BLaER1 treated with 17β-estradiol and CSF1 and Interleukin-3, amounts not matched to agents 10 nM and 100 nM (cell line): ENCODE results near the gene TAS2R3.
"Not testable (repeated sequence)": the region's sequence is repeated elsewhere in the genome, so short reads cannot be mapped to it uniquely, and the experiment has no call there.

Experiments
- H3K27ac ChIP-seq, 11 experiments: shearing (Covaris generic); formaldehyde crosslinking; 2 replicates each; pipeline ENCODE4 v1.8.1; 2022
- H3K27me3 ChIP-seq, 11 experiments: shearing (Covaris generic); formaldehyde crosslinking; 2 replicates each; pipeline ENCODE4 v1.8.1; 2022
- H3K36me3 ChIP-seq, 11 experiments: shearing (Covaris generic); formaldehyde crosslinking; 2 replicates each; pipeline ENCODE4 v1.8.1; 2022
- H3K4me1 ChIP-seq, 10 experiments: shearing (Covaris generic); formaldehyde crosslinking; 2 replicates each; pipeline ENCODE4 v1.8.1; 2022
- H3K4me2 ChIP-seq, 11 experiments: shearing (Covaris generic); formaldehyde crosslinking; 2 replicates each; pipeline ENCODE4 v1.8.1; 2022
- H3K4me3 ChIP-seq, 10 experiments: shearing (Covaris generic); formaldehyde crosslinking; 2 replicates each; pipeline ENCODE4 v1.8.1; 2022
- H3K9ac ChIP-seq, 11 experiments: shearing (Covaris generic); formaldehyde crosslinking; 2 replicates each; pipeline ENCODE4 v1.8.1; 2022
- H3K9me3 ChIP-seq, 11 experiments: shearing (Covaris generic); formaldehyde crosslinking; replicated peaks in 1 of 11; 2 replicates each; pipeline ENCODE4 v1.8.1; 2022
- H4K20me1 ChIP-seq, 11 experiments: shearing (Covaris generic); formaldehyde crosslinking; 2 replicates each; pipeline ENCODE4 v1.8.1; 2022
- Cebpa-rat ChIP-seq, 11 experiments: shearing (Covaris generic); IDR thresholded peaks; 2 replicates each; pipeline ENCODE4 v1.8.1; 2022

TAS2R3 gene

DNA sequence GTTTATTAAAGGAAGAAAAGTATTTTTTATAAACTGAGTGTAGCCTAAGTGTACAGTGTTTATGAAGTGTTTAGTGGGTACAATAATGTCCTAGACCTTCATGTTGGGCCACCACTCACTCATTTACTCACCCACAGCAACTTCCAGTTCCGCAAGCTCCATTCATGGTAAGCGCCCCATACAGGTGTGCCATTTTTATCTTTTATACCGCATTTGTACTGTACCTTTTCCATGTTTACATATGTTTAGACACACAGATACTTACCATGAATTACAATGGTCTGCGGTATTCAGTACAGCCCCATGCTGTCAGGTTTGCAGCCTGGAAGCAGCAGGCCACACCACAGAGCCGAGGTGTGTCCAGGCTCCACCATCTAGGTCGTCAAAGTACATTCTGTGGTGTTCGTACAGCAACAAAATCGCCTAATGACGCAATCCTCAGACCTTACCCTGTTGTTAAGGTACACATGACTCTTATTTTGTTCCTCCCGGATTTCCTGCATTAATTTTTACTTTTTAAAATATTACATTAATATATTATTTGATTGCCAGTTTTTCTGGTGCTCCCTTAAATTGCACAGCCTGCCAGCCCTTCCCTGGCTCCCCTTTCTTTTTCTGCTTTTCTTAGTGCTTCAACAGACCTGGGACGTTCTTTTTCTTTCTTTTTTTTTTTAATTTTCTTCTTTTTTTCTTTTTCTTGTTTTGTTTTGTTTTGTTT, 26.6 kb upstream of the TAS2R3 start:
- H3K27me3 ChIP-seq, result no peaks in the 10 kb centered on the region
- peaks cover 19 to 36% (median 27%) of the 10 kb centered on the region in 10 experiments for H3K4me1 ChIP-seq
- H3K9me3 ChIP-seq, result no peaks in the 10 kb centered on the region
- H4K20me1 ChIP-seq, result peaks cover 0 to 23% (median 0%) of the 10 kb centered on the region in 11 experiments; a peak in 5 of 22 replicates
- TF ChIP-seq Cebpa-rat (IDR thresholded peaks at IDR 0.05), result peak in 3 of 11 experiments; percentile 8 to 30 (median 16); a peak in 3 of 22 replicates
- H3K4me3 ChIP-seq, result peak overlapping the region; percentile 67 to 92 (median 82)
- peak overlapping the region; percentile 74 to 96 (median 87) for H3K4me2 ChIP-seq
- peaks cover 28 to 33% (median 31%) of the 10 kb centered on the region in 11 experiments for H3K36me3 ChIP-seq
- peak overlapping the region; percentile 82 to 93 (median 88) for H3K9ac ChIP-seq
- peak overlapping the region; percentile 61 to 94 (median 90) for H3K27ac ChIP-seq

GRCh38 chr7:141737836-141738591, 25.9 kb upstream of the TAS2R3 start, which contains the start of gene SSBP1:
Gene SSBP1, plus strand, starts transcription at chr7:141738358. Its CDS starts 809 bp downstream, at chr7:141739167.
- no peak for TF ChIP-seq Cebpa-rat (IDR thresholded peaks at IDR 0.05)
- peaks cover 19 to 36% (median 27%) of the 10 kb centered on the region in 10 experiments for H3K4me1 ChIP-seq
- peak within 1 kb of the TSS; percentile 61 to 94 (median 90) for H3K27ac ChIP-seq
- H3K4me2 ChIP-seq, result peak within 1 kb of the TSS; percentile 81 to 96 (median 90)
- no peaks in the 10 kb centered on the region for H3K27me3 ChIP-seq
- H4K20me1 ChIP-seq, result peaks cover 0 to 31% (median 0%) of the 10 kb centered on the region in 11 experiments; a peak in 6 of 22 replicates
- peaks cover 35 to 40% (median 38%) of the 10 kb centered on the region in 11 experiments for H3K36me3 ChIP-seq
- no peaks in the 10 kb centered on the region for H3K9me3 ChIP-seq
- peak within 1 kb of the TSS; percentile 82 to 93 (median 88) for H3K9ac ChIP-seq
- peak within 1 kb of the TSS; percentile 67 to 92 (median 82) for H3K4me3 ChIP-seq

- TF ChIP-seq Cebpa-rat (IDR thresholded peaks at IDR 0.05), result no peak
- Histone ChIP-seq H3K4me3 (peak overlapping the region; percentile 67 to 92 (median 82)), H3K36me3 (peaks cover 41 to 46% (median 44%) of the 10 kb centered on the region in 11 experiments), H4K20me1 (peaks cover 0 to 36% (median 4%) of the 10 kb centered on the region in 11 experiments; a peak in 6 of 22 replicates), H3K4me1 (peaks cover 19 to 36% (median 27%) of the 10 kb centered on the region in 10 experiments), H3K9ac (peak overlapping the region; percentile 74 to 93 (median 88)), H3K4me2 (peak overlapping the region; percentile 81 to 94 (median 84)), H3K27ac (peak overlapping the region; percentile 61 to 94 (median 90)), H3K27me3 (no peaks in the 10 kb centered on the region), H3K9me3 (no peaks in the 10 kb centered on the region)
Measured at GRCh38 chr7:141738592-141739013, 25.3 kb upstream of the TAS2R3 start.

- Histone ChIP-seq H3K4me2 (peak overlapping the region; percentile 81 to 94 (median 84)), H3K9me3 (no peaks in the 10 kb centered on the region), H3K36me3 (peaks cover 48 to 52% (median 51%) of the 10 kb centered on the region in 11 experiments), H3K4me1 (peaks cover 19 to 36% (median 27%) of the 10 kb centered on the region in 10 experiments), H4K20me1 (peaks cover 0 to 36% (median 4%) of the 10 kb centered on the region in 11 experiments; a peak in 6 of 22 replicates), H3K27me3 (no peaks in the 10 kb centered on the region), H3K27ac (peak overlapping the region in 9 of 11 experiments; percentile 84 to 94 (median 91); a peak in 15 of 22 replicates), H3K4me3 (peak overlapping the region; percentile 67 to 92 (median 82)), H3K9ac (peak overlapping the region; percentile 74 to 93 (median 88))
- TF ChIP-seq Cebpa-rat (IDR thresholded peaks at IDR 0.05), result no peak
Measured at GRCh38 chr7:141739250-141739649, 24.6 kb upstream of the TAS2R3 start.

DNA sequence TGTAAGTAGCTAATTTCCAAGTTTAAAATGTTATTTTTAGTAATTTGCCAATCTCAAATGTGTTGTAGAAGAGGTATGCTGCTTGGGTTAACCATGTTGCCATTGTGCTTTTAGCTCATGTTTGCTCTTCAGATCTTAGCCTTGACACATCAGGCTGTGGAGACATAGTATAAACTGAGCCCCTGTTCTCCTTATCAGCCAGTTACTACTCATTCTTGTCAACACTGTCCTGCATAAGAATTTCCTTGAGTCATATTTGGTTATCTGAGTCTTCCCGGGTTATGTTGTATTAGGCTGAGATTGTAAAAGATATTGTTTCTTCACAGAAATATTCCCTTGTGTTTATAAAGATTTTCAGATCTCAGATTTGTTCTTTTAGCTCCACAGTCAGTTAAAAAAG, 21.7 kb upstream of the TAS2R3 start:
- peaks cover 0 to 43% (median 4%) of the 10 kb centered on the region in 11 experiments; a peak in 6 of 22 replicates for H4K20me1 ChIP-seq
- H3K27me3 ChIP-seq, result no peaks in the 10 kb centered on the region

GRCh38 chr7:141744131-141744530, 19.8 kb upstream of the TAS2R3 start:
- Histone ChIP-seq H3K4me1 (peaks cover 11 to 22% (median 17%) of the 10 kb centered on the region in 10 experiments), H3K4me3 (no peak overlapping the region), H4K20me1 (peaks cover 0 to 43% (median 4%) of the 10 kb centered on the region in 11 experiments; a peak in 6 of 22 replicates), H3K4me2 (no peak overlapping the region), H3K9me3 (peaks cover 2 to 9% (median 7%) of the 10 kb centered on the region in 11 experiments; a peak in 19 of 22 replicates), H3K27me3 (no peaks in the 10 kb centered on the region), H3K27ac (no peak overlapping the region), H3K9ac (no peak overlapping the region), H3K36me3 (peaks cover 89 to 100% (median 98%) of the 10 kb centered on the region in 11 experiments)
- TF ChIP-seq Cebpa-rat (IDR thresholded peaks at IDR 0.05), result no peak

More for the DNA sequence above, 21.7 kb upstream of the TAS2R3 start:
- no peak for TF ChIP-seq Cebpa-rat (IDR thresholded peaks at IDR 0.05)
- Histone ChIP-seq H3K9ac (no peak overlapping the region), H3K4me3 (no peak overlapping the region), H3K27ac (no peak overlapping the region), H3K4me1 (peaks cover 16 to 29% (median 24%) of the 10 kb centered on the region in 10 experiments), H3K4me2 (no peak overlapping the region), H3K36me3 (peaks cover 73 to 82% (median 79%) of the 10 kb centered on the region in 11 experiments), H3K9me3 (no peaks in the 10 kb centered on the region)

- Histone ChIP-seq H3K4me2 (no peak overlapping the region), H4K20me1 (peaks cover 0 to 14% (median 0%) of the 10 kb centered on the region in 11 experiments; a peak in 2 of 22 replicates), H3K4me1 (no peaks in the 10 kb centered on the region), H3K27ac (no peak overlapping the region), H3K36me3 (peaks cover 93 to 100% (median 99%) of the 10 kb centered on the region in 11 experiments), H3K27me3 (no peaks in the 10 kb centered on the region), H3K9ac (no peak overlapping the region), H3K4me3 (no peak overlapping the region), H3K9me3 (peaks cover 41 to 51% (median 47%) of the 10 kb centered on the region in 11 experiments)
- no peak for TF ChIP-seq Cebpa-rat (IDR thresholded peaks at IDR 0.05)
Measured at GRCh38 chr7:141748396-141748795, 15.5 kb upstream of the TAS2R3 start.

- not testable (repeated sequence) for H3K27ac ChIP-seq, H3K9ac ChIP-seq, H4K20me1 ChIP-seq, H3K4me2 ChIP-seq, H3K27me3 ChIP-seq, H3K4me1 ChIP-seq
- Histone ChIP-seq H3K4me3 (peak overlapping the region in 7 of 10 experiments; percentile 19 to 51 (median 31); a peak in 11 of 20 replicates), H3K9me3 (peaks cover 41 to 53% (median 47%) of the 10 kb centered on the region in 11 experiments), H3K36me3 (peaks cover 90 to 100% (median 99%) of the 10 kb centered on the region in 11 experiments)
Measured at GRCh38 chr7:141751904-141752303, 12.0 kb upstream of the TAS2R3 start.
